Measurements from ENCODE around the gene CCL16.

Gene CCL16

GRCh38 chr17:36014946-36015345, 33.6 kb upstream of the CCL16 start:
- no peak overlapping the region for H3K4me3 ChIP-seq (replicated peaks; ENCODE audit: low read depth, low read length)
- DNase-seq (ENCODE audit: low read depth) = no peak
- no peak for TF ChIP-seq CTCF (IDR thresholded peaks at IDR 0.05; ENCODE audit: low read length, missing control alignments)

- DNase-seq (ENCODE audit: low read depth) = no peak
- H3K4me3 ChIP-seq (replicated peaks; ENCODE audit: low read depth, low read length) = no peak overlapping the region
- TF ChIP-seq CTCF (IDR thresholded peaks at IDR 0.05; ENCODE audit: low read length, missing control alignments) = no peak
Measured at GRCh38 chr17:36011201-36011600, 29.9 kb upstream of the CCL16 start.

- H3K4me3 ChIP-seq (replicated peaks; ENCODE audit: low read depth, low read length) = no peak overlapping the region
- peak; percentile 50 for TF ChIP-seq CTCF (IDR thresholded peaks at IDR 0.05; ENCODE audit: low read length, missing control alignments)
- peak; percentile 33 for DNase-seq (ENCODE audit: low read depth)
Measured at GRCh38 chr17:36008998-36009665, 27.8 kb upstream of the CCL16 start.

- DNase-seq (ENCODE audit: low read depth) = no peak
- no peak for TF ChIP-seq CTCF (IDR thresholded peaks at IDR 0.05; ENCODE audit: low read length, missing control alignments)
- no peak overlapping the region for H3K4me3 ChIP-seq (replicated peaks; ENCODE audit: low read depth, low read length)
Measured at GRCh38 chr17:36004594-36005108, 23.4 kb upstream of the CCL16 start.

GRCh38 chr17:36002631-36003030, 21.3 kb upstream of the CCL16 start:
- no peak for DNase-seq (ENCODE audit: low read depth)
- H3K4me3 ChIP-seq (replicated peaks; ENCODE audit: low read depth, low read length) = no peak overlapping the region
- TF ChIP-seq CTCF (IDR thresholded peaks at IDR 0.05; ENCODE audit: low read length, missing control alignments) = no peak

GRCh38 chr17:36001862-36002603, 20.7 kb upstream of the CCL16 start:
- no peak for DNase-seq (ENCODE audit: low read depth)
- no peak for TF ChIP-seq CTCF (IDR thresholded peaks at IDR 0.05; ENCODE audit: low read length, missing control alignments)
- H3K4me3 ChIP-seq (replicated peaks; ENCODE audit: low read depth, low read length) = no peak overlapping the region
